K562 (cell line): ENCODE data around the gene ATRAID. TPM values are rescaled to one million over a fixed set of nuclear protein-coding genes. Genes with fewer than 3 reads are reported as not detected.

Experiments
- ATAC-seq: fragments of 200-7000 bp; cut with Tn5 transposase; 3 replicates; pipeline ENCODE4 v1.9.1; 2020; ENCODE audit warnings: moderate library complexity
- BruUV-seq: library from RNA; stranded (reverse); fragments of 400-500 nt; replicated peaks from 2 replicates; lab custom pipeline; 2021; lab: Mats Ljungman, UMichigan
- CTCF ChIA-PET: fragments of 300-600 bp; formaldehyde crosslinking; extraction: SDS; loops from one replicate; lab custom pipeline; 2021; ENCODE audit warnings: low intra/inter-chr PET ratio; lab: Yijun Ruan, JAX
- POLR2A ChIA-PET: fragments of 300-600, 350-650 bp; sonication (Branson Sonifier 250); formaldehyde crosslinking; extraction: SDS; loops from one replicate; lab custom pipeline; 2021; ENCODE audit warnings: antibody characterized with exemption, inconsistent platforms; lab: Yijun Ruan, JAX
- DNase-seq, 4 experiments: peaks; one replicate each; pipeline versions ENCODE4 v3.0.0 to v3.0.0-alpha.2; 2011 to 2018; ENCODE audit warnings: low spot score in 3 of 4, mixed read lengths in 3 of 4; ENCODE audit errors: extremely low read depth in 1 of 4
- FAIRE-seq: peaks from 2 replicates; lab custom pipeline; 2011; peaks lifted over from hg19 to GRCh38; lab: Jason Lieb, UNC
- H2AFZ ChIP-seq: 2 replicates; pipeline ENCODE4 v1.6.0; 2011; ENCODE audit warnings: low read depth, low read length, control low read depth, inconsistent platforms
- H3K27ac ChIP-seq: fragments of 200-600 bp; 3 replicates; pipeline ENCODE4 v1.8.0; 2011; ENCODE audit warnings: low read depth, mild to moderate bottlenecking, control low read depth, inconsistent platforms, low read length, moderate library complexity, mixed read lengths; ENCODE audit errors: extremely low read depth
- H3K27me3 ChIP-seq, 2 experiments: fragments of 300-600 bp in 1 of 2; 2 replicates in 1 of 2; 3 replicates in 1 of 2; pipeline versions ENCODE4 v1.6.0 to v1.8.0; 2011; ENCODE audit warnings: inconsistent platforms in 2 of 2, low read length in 2 of 2, mild to moderate bottlenecking in 1 of 2, mixed read lengths in 1 of 2, moderate library complexity in 1 of 2; ENCODE audit not compliant: control insufficient read depth in 2 of 2, insufficient read depth in 2 of 2
- H3K36me3 ChIP-seq: fragments of 300-600 bp; 3 replicates; pipeline ENCODE4 v1.8.0; 2011; ENCODE audit warnings: mild to moderate bottlenecking, low read length, inconsistent platforms; ENCODE audit not compliant: control insufficient read depth, insufficient read depth
- H3K4me1 ChIP-seq, 2 experiments: fragments of 200-600 bp in 1 of 2; replicated peaks in 1 of 2; 2 replicates in 1 of 2; 3 replicates in 1 of 2; pipeline versions ENCODE4 v1.5.1 to v1.8.0; 2011; ENCODE audit warnings: inconsistent platforms in 2 of 2, low read length in 2 of 2, mild to moderate bottlenecking in 1 of 2, mixed read lengths in 1 of 2, moderate library complexity in 1 of 2; ENCODE audit not compliant: control insufficient read depth in 2 of 2, insufficient read depth in 2 of 2
- H3K4me2 ChIP-seq: 2 replicates; pipeline ENCODE4 v1.6.1; 2011; ENCODE audit warnings: low read length, control low read depth, inconsistent platforms, mixed read lengths; ENCODE audit not compliant: insufficient read depth
- H3K4me3 ChIP-seq: fragments of 200-600 bp; sonication (generic), shearing (Covaris generic); 2 replicates; pipeline ENCODE4 v1.5.1; 2016; ENCODE audit warnings: control low read depth, inconsistent platforms
- H3K79me2 ChIP-seq: fragments of 200-600 bp; 3 replicates; pipeline ENCODE4 v1.8.0; 2011; ENCODE audit warnings: low read length, inconsistent platforms; ENCODE audit not compliant: control insufficient read depth, insufficient read depth
- H3K9ac ChIP-seq, 2 experiments: 2 replicates each; pipeline versions ENCODE4 v1.6.0 to v1.6.1; 2011; ENCODE audit warnings: low read depth in 2 of 2, low read length in 2 of 2, control low read depth in 1 of 2, inconsistent platforms in 1 of 2, mild to moderate bottlenecking in 1 of 2, mixed read lengths in 1 of 2; ENCODE audit not compliant: insufficient read depth in 1 of 2
- H3K9me1 ChIP-seq: one replicate; pipeline ENCODE4 v1.6.0; 2011; ENCODE audit warnings: inconsistent platforms, mild to moderate bottlenecking, low read length, moderate library complexity; ENCODE audit not compliant: control insufficient read depth, insufficient read depth
- H3K9me3 ChIP-seq: replicated peaks from 2 replicates; pipeline ENCODE4 v1.5.1; 2011; ENCODE audit warnings: low read depth, low read length, inconsistent platforms; ENCODE audit not compliant: control insufficient read depth, insufficient read depth
- H4K20me1 ChIP-seq: replicated peaks from 2 replicates; pipeline ENCODE4 v1.6.1; 2011; ENCODE audit warnings: low read length, inconsistent platforms, mixed read lengths; ENCODE audit not compliant: control insufficient read depth, insufficient read depth
- MEF2D ChIP-seq: conservative IDR thresholded peaks from 2 replicates; pipeline ENCODE4 v1.6.1; 2016; ENCODE audit warnings: low read depth, missing genetic modification characterization, missing compliant biosample characterization
- SP1 ChIP-seq: sonication (generic); formaldehyde crosslinking; IDR thresholded peaks from 2 replicates; pipeline ENCODE4 v1.8.1; 2022; ENCODE audit warnings: mild to moderate bottlenecking, missing genetic modification reagents
- STAG1 ChIP-seq: sonication (generic); formaldehyde crosslinking; IDR thresholded peaks from 2 replicates; pipeline ENCODE4 v1.5.0; 2020; ENCODE audit warnings: missing genetic modification reagents, borderline replicate concordance
- TFAP4 ChIP-seq: sonication (generic); formaldehyde crosslinking; IDR thresholded peaks from 2 replicates; pipeline ENCODE4 v1.8.0; 2022; ENCODE audit warnings: missing genetic modification reagents, mild to moderate bottlenecking, moderate library complexity, borderline replicate concordance
- WGBS: fragments of 100-300 bp; shearing (Covaris generic); methylation state at CpG from one replicate; pipeline ENCODE4 v1.1.6; 2016; ENCODE audit warnings: low coverage, mixed read lengths; ENCODE audit not compliant: insufficient coverage; ENCODE audit errors: missing lambda C conversion rate; 5-methylcytosine and 5-hydroxymethylcytosine counted together
- in situ Hi-C: fragments of 300-500 bp; cut with MboI; formaldehyde crosslinking; loops from 4 replicates; pipeline ENCODE4 v1.15.0; 2018; ENCODE audit warnings: inconsistent platforms, mixed read lengths
- intact Hi-C: fragments of 100-400 bp; cut with micrococcal nuclease; formaldehyde crosslinking; loops from 2 replicates; pipeline ENCODE4 v1.14.2; 2022
- polyA plus RNA-seq, 8 experiments: library from polyadenylated mRNA; depleted of rRNA in 4 of 8; stranded (reverse) in 5 of 8; unstranded in 3 of 8; fragments of >200 nt; fragmentation: Nextera tagmentation in 2 of 8; fragmentation: Illumina TruSeq in 1 of 8; extraction: Ambion mirVana in 2 of 8; extraction: Trizol in 1 of 8; gene quantifications; 2 replicates each; pipeline versions ENCODE4 v1.2.1 to v1.2.3, GENCODE V29; 2011 to 2014; ENCODE audit warnings: inconsistent platforms in 1 of 8, missing spikeins in 1 of 8
- total RNA-seq, 7 experiments: library from RNA; depleted of rRNA in 6 of 7; stranded (reverse); fragments of >200 nt in 6 of 7; fragmentation: Illumina TruSeq in 2 of 7; extraction: Trizol in 2 of 7; gene quantifications; 2 replicates each; pipeline versions ENCODE4 v1.2.1 to v1.2.3, GENCODE V29; 2011 to 2021; ENCODE audit warnings: low replicate concordance in 1 of 7

ATRAID gene
- total and polyA plus RNA-seq, 9 of the 15 experiments (the other 6 are each of a cell fraction or from before 2014, with no cell fraction given), result 70.2 to 187 (median 108) TPM

GRCh38 chr2:27263287-27264252, 51.7 kb downstream of the ATRAID start:
- Histone ChIP-seq H3K27me3 (peaks cover 34 to 43% of the 10 kb centered on the region in 2 experiments; a peak in 4 of 5 replicates), H2AFZ (peak overlapping the region; percentile 91), H3K9me3 (no peaks in the 10 kb centered on the region; the same call in 1 of the 2 replicates), H3K79me2 (no peaks in the 10 kb centered on the region), H3K4me2 (peak overlapping the region; percentile 75), H3K4me3 (peak overlapping the region; percentile 53), H3K27ac (no peak overlapping the region), H4K20me1 (no peaks in the 10 kb centered on the region; the same call in 1 of the 2 replicates), H3K4me1 (peaks cover 0 to 39% of the 10 kb centered on the region in 2 experiments; a peak in 3 of 5 replicates), H3K36me3 (no peaks in the 10 kb centered on the region), H3K9me1 (no peaks in the 10 kb centered on the region)
- peak; percentile 37 for FAIRE-seq
- in situ Hi-C loops, result no loop called here
- no TSS peak for BruUV-seq
- POLR2A ChIA-PET, result interaction anchor here (0.7 kb wide), 2 partner anchors 22 to 104 kb away, joined by 3 to 4 read pairs; no protein-coding TSS in a partner anchor
- 21% methylated on average over 40 of the region's 46 CpGs for WGBS
- no peak for ATAC-seq
- intact Hi-C loops, result no loop called here
- TF ChIP-seq SP1 (CRISPR knock-in tag) (0 out of 2 replicates have a peak, but pooled peaks have one; percentile 13), STAG1 (CRISPR knock-in tag) (0 out of 2 replicates have a peak, but pooled peaks have one; percentile 8), TFAP4 (peak; percentile 25; the same call in 1 of the 2 replicates), MEF2D (tag) (no peak)
- TF ChIP-seq, all 486 proteins: peak for 3
- CTCF ChIA-PET, result interaction anchor here (1.4 kb wide), 1 partner anchor 16 kb away, joined by 5 read pairs; no protein-coding TSS in a partner anchor
- H3K9ac ChIP-seq, result peak overlapping the region in 1 of 2 experiments; percentile 92; a peak in 3 of 4 replicates
- DNase-seq, result no peak
